Endothelial cell of umbilical vein (primary cell): ENCODE data around the gene NPDC1. TPM values are rescaled to one million over a fixed set of nuclear protein-coding genes. Genes with fewer than 3 reads are reported as not detected.

ENCODE experiments used
- BruUV-seq: library from RNA; stranded (reverse); fragments of 400-500 nt; replicated peaks from 2 replicates; lab custom pipeline; 2021; lab: Mats Ljungman, UMichigan
- CTCF ChIA-PET: fragments of 300-600, 350-600 bp; sonication (Branson Sonifier 250); formaldehyde crosslinking; loops from one replicate; lab custom pipeline; 2021; ENCODE audit warnings: antibody characterized with exemption, inconsistent platforms; lab: Charles Lee
- POLR2A ChIA-PET: fragments of 300-600, 350-600 bp; sonication (Branson Sonifier 250); formaldehyde crosslinking; loops from one replicate; lab custom pipeline; 2021; ENCODE audit warnings: antibody characterized with exemption, inconsistent platforms; lab: Charles Lee
- DNase-seq: peaks from one replicate; pipeline ENCODE4 v3.0.0-alpha.2; 2011; ENCODE audit warnings: low read depth, low spot score
- FAIRE-seq: peaks from 2 replicates; lab custom pipeline; 2011; peaks lifted over from hg19 to GRCh38; lab: Jason Lieb, UNC
- H2AFZ ChIP-seq: 2 replicates; pipeline ENCODE4 v1.6.0; 2012; ENCODE audit warnings: low read depth, low read length, control low read depth, inconsistent platforms
- H3K27ac ChIP-seq: 2 replicates; pipeline ENCODE4 v1.5.1; 2011; ENCODE audit warnings: low read depth, mild to moderate bottlenecking, control low read depth, low read length, moderate library complexity; ENCODE audit not compliant: insufficient read depth
- H3K27me3 ChIP-seq, 2 experiments: 2 replicates each; pipeline versions ENCODE4 v1.6.0 to v1.6.1; 2011; ENCODE audit warnings: low read length in 2 of 2, mixed read lengths in 1 of 2; ENCODE audit not compliant: control insufficient read depth in 2 of 2, insufficient read depth in 2 of 2
- H3K36me3 ChIP-seq, 2 experiments: 2 replicates in 1 of 2; 3 replicates in 1 of 2; pipeline ENCODE4 v1.5.1; 2011; ENCODE audit warnings: low read length in 2 of 2, mild to moderate bottlenecking in 1 of 2, moderate library complexity in 1 of 2; ENCODE audit not compliant: control insufficient read depth in 2 of 2, insufficient read depth in 2 of 2; ENCODE audit errors: extremely low read depth in 1 of 2
- H3K4me1 ChIP-seq: 3 replicates; pipeline ENCODE4 v1.5.1; 2011; ENCODE audit warnings: mild to moderate bottlenecking, low read length; ENCODE audit not compliant: control insufficient read depth, insufficient read depth; ENCODE audit errors: extremely low read depth
- H3K4me2 ChIP-seq: 2 replicates; pipeline ENCODE4 v1.6.1; 2011; ENCODE audit warnings: low read length, control low read depth, mixed read lengths; ENCODE audit not compliant: insufficient read depth
- H3K4me3 ChIP-seq, 3 experiments: fragments of 200-600 bp in 1 of 3; sonication (generic), shearing (Covaris generic) in 1 of 3; replicated peaks in 1 of 3; 2 replicates each; pipeline ENCODE4 v1.5.1; 2011 to 2016; ENCODE audit warnings: control low read depth in 3 of 3, low read length in 3 of 3, mild to moderate bottlenecking in 2 of 3, inconsistent platforms in 1 of 3, low read depth in 1 of 3, moderate library complexity in 1 of 3; ENCODE audit not compliant: insufficient read depth in 1 of 3
- H3K79me2 ChIP-seq: 2 replicates; pipeline ENCODE4 v1.6.0; 2012; ENCODE audit warnings: low read length, inconsistent platforms; ENCODE audit not compliant: control insufficient read depth, insufficient read depth
- H3K9ac ChIP-seq: replicated peaks from 2 replicates; pipeline ENCODE3; 2011; ENCODE audit warnings: low read length, control low read depth; ENCODE audit not compliant: insufficient read depth; ENCODE audit errors: extremely low read depth
- H3K9me1 ChIP-seq: replicated peaks from 3 replicates; pipeline ENCODE4 v1.6.0; 2011; ENCODE audit warnings: mild to moderate bottlenecking, low read length; ENCODE audit not compliant: control insufficient read depth, insufficient read depth; ENCODE audit errors: extremely low read depth
- H3K9me3 ChIP-seq: replicated peaks from 2 replicates; pipeline ENCODE4 v1.5.1; 2012; ENCODE audit warnings: low read length, inconsistent platforms; ENCODE audit not compliant: control insufficient read depth, insufficient read depth
- H4K20me1 ChIP-seq: replicated peaks from 2 replicates; pipeline ENCODE3; 2011; ENCODE audit warnings: mild to moderate bottlenecking, low read length; ENCODE audit not compliant: control insufficient read depth, insufficient read depth; ENCODE audit errors: extremely low read depth
- EZH2 ChIP-seq: IDR thresholded peaks from 2 replicates; pipeline ENCODE4 v1.6.1; 2012; ENCODE audit warnings: borderline replicate concordance, low read depth, mild to moderate bottlenecking, moderate library complexity, low read length, inconsistent platforms; ENCODE audit not compliant: severe bottlenecking
- FOS ChIP-seq: IDR thresholded peaks from 2 replicates; pipeline ENCODE4 v1.6.1; 2011; ENCODE audit warnings: mild to moderate bottlenecking, low read length, moderate library complexity, borderline replicate concordance; ENCODE audit not compliant: insufficient read depth
- GATA2 ChIP-seq: IDR thresholded peaks from 2 replicates; pipeline ENCODE4 v1.7.0; 2011; ENCODE audit warnings: low read depth, mild to moderate bottlenecking, moderate library complexity, mixed read lengths, low read length; ENCODE audit not compliant: insufficient read length, insufficient read depth
- JUN ChIP-seq: IDR thresholded peaks from 2 replicates; pipeline ENCODE4 v1.6.1; 2011; ENCODE audit warnings: borderline replicate concordance, low read depth; ENCODE audit not compliant: insufficient read length, insufficient read depth
- MYC ChIP-seq: IDR thresholded peaks from one replicate; pipeline ENCODE4 v1.6.1; 2011; ENCODE audit warnings: mild to moderate bottlenecking, low read depth, low read length
- POLR2A ChIP-seq: IDR thresholded peaks from 2 replicates; pipeline ENCODE4 v1.6.1; 2012; ENCODE audit warnings: low read depth, mild to moderate bottlenecking, control low read depth, low read length
- POLR2AphosphoS5 ChIP-seq: IDR thresholded peaks from 2 replicates; pipeline ENCODE4 v1.6.1; 2012; ENCODE audit warnings: low read depth, mild to moderate bottlenecking, control low read depth, low read length, moderate library complexity; ENCODE audit not compliant: insufficient read depth
- dilution Hi-C: fragments of 300-500 bp; cut with MboI; formaldehyde crosslinking; loops from one replicate; pipeline ENCODE4 v1.15.0; 2019; ENCODE audit warnings: low sequenced_read_pairs; ENCODE audit not compliant: extremely low pct_ligation_motif_present
- intact Hi-C: fragments of 100-400 bp; cut with micrococcal nuclease; formaldehyde crosslinking; loops from one replicate; pipeline ENCODE4 v1.10.0; 2022
- polyA plus RNA-seq, 4 experiments: library from polyadenylated mRNA; depleted of rRNA in 3 of 4; stranded (reverse) in 3 of 4; unstranded in 1 of 4; fragments of >200 nt; gene quantifications; 2 replicates each; pipeline versions ENCODE4 v1.2.1 to v1.2.3, GENCODE V29; 2011 to 2012; ENCODE audit warnings: missing spikeins in 1 of 4
- total RNA-seq: library from RNA; stranded (reverse); gene quantifications from 2 replicates; pipeline ENCODE4 v1.2.3, GENCODE V29; 2021
- TF ChIP-seq, protein P1 (sequence below), 2 donors: IDR thresholded peaks; 1 replicate in 1 of 2; 2 replicates in 1 of 2; pipeline ENCODE4 v1.5.1; 2011; ENCODE audit warnings: low read length in 2 of 2, mild to moderate bottlenecking in 2 of 2, moderate library complexity in 2 of 2, control low read depth in 1 of 2, inconsistent platforms in 1 of 2, low read depth in 1 of 2; ENCODE audit not compliant: insufficient read depth in 1 of 2; ENCODE audit errors: extremely low read depth in 1 of 2

The NPDC1 gene
- total and polyA plus RNA-seq, 2 donors (not counting 3 experiments of a cell fraction or from before 2014, with no cell fraction given) = 115 to 181 TPM

DNA sequence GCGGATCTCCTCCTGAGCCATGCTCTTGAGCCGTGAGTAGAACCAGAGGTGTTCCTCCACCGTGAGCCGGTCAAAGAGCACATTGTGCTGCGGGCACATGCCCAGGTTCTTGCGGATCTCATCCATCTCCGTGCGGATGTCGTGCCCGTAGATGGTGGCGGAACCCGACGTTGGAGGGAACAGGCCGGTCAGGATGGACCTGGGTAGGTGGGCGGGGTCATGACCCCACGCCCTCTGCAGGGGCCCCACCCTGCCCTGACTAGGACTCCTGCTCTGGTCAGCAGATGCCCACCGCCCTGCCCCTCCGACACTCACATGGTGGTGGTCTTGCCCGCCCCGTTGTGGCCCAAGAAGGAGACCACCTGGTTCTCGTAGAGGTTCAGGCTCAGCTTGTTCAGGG, 30.0 kb downstream of the NPDC1 start:
- ChIA-PET POLR2A (no interaction called here), CTCF (interaction anchor here (2.0 kb wide), 1 partner anchor 13 kb away, joined by 10 read pairs; no protein-coding TSS in a partner anchor)
- no peaks in the 10 kb centered on the region for H3K79me2 ChIP-seq
- intact Hi-C loops (no loop called here), dilution Hi-C loops (no loop called here)
- H3K36me3 ChIP-seq = no peaks in the 10 kb centered on the region
- no peaks in the 10 kb centered on the region for H3K9me3 ChIP-seq
- H3K4me1 ChIP-seq = no peaks in the 10 kb centered on the region
- no peak for FAIRE-seq
- no peak overlapping the region for H3K27ac ChIP-seq
- TF ChIP-seq JUN = no peak
- no peak for TF ChIP-seq POLR2AphosphoS5
- TF ChIP-seq GATA2 = no peak
- no peak for TF ChIP-seq FOS
- no peak for TF ChIP-seq MYC
- TF ChIP-seq EZH2 = no peak
- TF ChIP-seq POLR2A = no peak
- TF ChIP-seq, protein P1, sequence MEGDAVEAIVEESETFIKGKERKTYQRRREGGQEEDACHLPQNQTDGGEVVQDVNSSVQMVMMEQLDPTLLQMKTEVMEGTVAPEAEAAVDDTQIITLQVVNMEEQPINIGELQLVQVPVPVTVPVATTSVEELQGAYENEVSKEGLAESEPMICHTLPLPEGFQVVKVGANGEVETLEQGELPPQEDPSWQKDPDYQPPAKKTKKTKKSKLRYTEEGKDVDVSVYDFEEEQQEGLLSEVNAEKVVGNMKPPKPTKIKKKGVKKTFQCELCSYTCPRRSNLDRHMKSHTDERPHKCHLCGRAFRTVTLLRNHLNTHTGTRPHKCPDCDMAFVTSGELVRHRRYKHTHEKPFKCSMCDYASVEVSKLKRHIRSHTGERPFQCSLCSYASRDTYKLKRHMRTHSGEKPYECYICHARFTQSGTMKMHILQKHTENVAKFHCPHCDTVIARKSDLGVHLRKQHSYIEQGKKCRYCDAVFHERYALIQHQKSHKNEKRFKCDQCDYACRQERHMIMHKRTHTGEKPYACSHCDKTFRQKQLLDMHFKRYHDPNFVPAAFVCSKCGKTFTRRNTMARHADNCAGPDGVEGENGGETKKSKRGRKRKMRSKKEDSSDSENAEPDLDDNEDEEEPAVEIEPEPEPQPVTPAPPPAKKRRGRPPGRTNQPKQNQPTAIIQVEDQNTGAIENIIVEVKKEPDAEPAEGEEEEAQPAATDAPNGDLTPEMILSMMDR (IDR thresholded peaks at IDR 0.05; ENCODE audit: extremely low read depth in 1 of 2, insufficient read depth in 1 of 2, low read depth in 1 of 2, low read length in 2 of 2) = no peak
- H3K27me3 ChIP-seq = no peaks in the 10 kb centered on the region
- H3K4me2 ChIP-seq = no peak overlapping the region
- H3K4me3 ChIP-seq = no peak overlapping the region
- H2AFZ ChIP-seq = no peak overlapping the region
- no TSS peak for BruUV-seq
- no peak overlapping the region for H3K9ac ChIP-seq
- DNase-seq = no peak
- no peaks in the 10 kb centered on the region for H4K20me1 ChIP-seq
- no peaks in the 10 kb centered on the region for H3K9me1 ChIP-seq
